K562 (cell line): ENCODE results near the gene UBE2I. TPM values are rescaled to one million over a fixed set of nuclear protein-coding genes. Genes with fewer than 3 reads are reported as not detected.

Experiments used
- ATF7 ChIP-seq: fragments of 450-650 bp; IDR thresholded peaks from 2 replicates; pipeline ENCODE4 v1.7.1; 2014; ENCODE audit warnings: mild to moderate bottlenecking, moderate library complexity
- CREB1 ChIP-seq, 2 experiments: sonication (generic) in 1 of 2; formaldehyde crosslinking in 1 of 2; IDR thresholded peaks; 2 replicates each; pipeline versions ENCODE4 v1.6.1 to v1.8.0; 2012 to 2022; ENCODE audit warnings: inconsistent platforms in 1 of 2, mild to moderate bottlenecking in 1 of 2, missing genetic modification reagents in 1 of 2, moderate library complexity in 1 of 2
- CTBP1 ChIP-seq: fragments of 450-650 bp; IDR thresholded peaks from 2 replicates; pipeline ENCODE4 v1.6.1; 2016; ENCODE audit warnings: borderline replicate concordance
- ELK1 ChIP-seq: sonication (generic); formaldehyde crosslinking; IDR thresholded peaks from 2 replicates; pipeline ENCODE4 v1.8.1; 2022; ENCODE audit warnings: missing genetic modification reagents
- MAFK ChIP-seq: IDR thresholded peaks from 2 replicates; pipeline ENCODE4 v1.6.1; 2011; ENCODE audit warnings: low read length, improper control_type of control experiment
- NKRF ChIP-seq: fragments of 450-650 bp; IDR thresholded peaks from 2 replicates; pipeline ENCODE4 v1.6.1; 2016; ENCODE audit warnings: borderline replicate concordance
- SIN3B ChIP-seq: fragments of 450-650 bp; IDR thresholded peaks from 2 replicates; pipeline ENCODE4 v1.6.1; 2017; ENCODE audit warnings: low read depth, mild to moderate bottlenecking, moderate library complexity
- SP1 ChIP-seq: sonication (generic); formaldehyde crosslinking; IDR thresholded peaks from 2 replicates; pipeline ENCODE4 v1.8.1; 2022; ENCODE audit warnings: mild to moderate bottlenecking, missing genetic modification reagents
- TAF1 ChIP-seq: IDR thresholded peaks from 2 replicates; pipeline ENCODE4 v1.6.1; 2011; ENCODE audit warnings: mild to moderate bottlenecking, low read length, moderate library complexity; ENCODE audit not compliant: insufficient read depth, control insufficient read depth, severe bottlenecking; ENCODE audit errors: extremely low read depth
- U2AF2 ChIP-seq: fragments of 200-400 bp; formaldehyde crosslinking; optimal IDR thresholded peaks from 2 replicates; pipeline ENCODE3; 2017; ENCODE audit warnings: low read depth, mild to moderate bottlenecking, low read length
- ZBTB12 ChIP-seq: fragments of 250-450 bp; sonication (Bioruptor Pico); IDR thresholded peaks from 2 replicates; pipeline ENCODE4 v1.4.0; 2020
- ZC3H4 ChIP-seq: sonication (generic); formaldehyde crosslinking; IDR thresholded peaks from 2 replicates; pipeline ENCODE4 v1.9.0; 2021; ENCODE audit warnings: missing genetic modification reagents, borderline replicate concordance
- ZMIZ1 ChIP-seq, 2 experiments: fragments of 150-350 bp in 1 of 2; IDR thresholded peaks; 2 replicates each; pipeline ENCODE4 v1.6.1; 2012 to 2016; ENCODE audit warnings: low read depth in 2 of 2, low read length in 2 of 2, mild to moderate bottlenecking in 1 of 2, moderate library complexity in 1 of 2
- ZNF121 ChIP-seq: sonication (generic); formaldehyde crosslinking; conservative IDR thresholded peaks from 2 replicates; pipeline ENCODE4 v1.8.0; 2022; ENCODE audit warnings: missing genetic modification reagents
- ZNF140 ChIP-seq: fragments of 250-450 bp; sonication (Bioruptor Pico); IDR thresholded peaks from 2 replicates; pipeline ENCODE4 v1.8.0; 2021; ENCODE audit warnings: moderate library complexity, mild to moderate bottlenecking, inconsistent platforms
- ZNF445 ChIP-seq: fragments of 250-450 bp; sonication (Bioruptor Pico); IDR thresholded peaks from 2 replicates; pipeline ENCODE4 v1.4.0; 2020; ENCODE audit warnings: low read depth, mild to moderate bottlenecking, moderate library complexity
- polyA plus RNA-seq, 8 experiments: library from polyadenylated mRNA; depleted of rRNA in 4 of 8; stranded (reverse) in 5 of 8; unstranded in 3 of 8; fragments of >200 nt; fragmentation: Nextera tagmentation in 2 of 8; fragmentation: Illumina TruSeq in 1 of 8; extraction: Ambion mirVana in 2 of 8; extraction: Trizol in 1 of 8; gene quantifications; 2 replicates each; pipeline versions ENCODE4 v1.2.1 to v1.2.3, GENCODE V29; 2011 to 2014; ENCODE audit warnings: inconsistent platforms in 1 of 8, missing spikeins in 1 of 8
- total RNA-seq, 7 experiments: library from RNA; depleted of rRNA in 6 of 7; stranded (reverse); fragments of >200 nt in 6 of 7; fragmentation: Illumina TruSeq in 2 of 7; extraction: Trizol in 2 of 7; gene quantifications; 2 replicates each; pipeline versions ENCODE4 v1.2.1 to v1.2.3, GENCODE V29; 2011 to 2021; ENCODE audit warnings: low replicate concordance in 1 of 7
- TF ChIP-seq, protein P1 (sequence below): fragments of 250-450 bp; sonication (Bioruptor Pico); IDR thresholded peaks from 2 replicates; pipeline ENCODE4 v1.8.0; 2022; ENCODE audit warnings: moderate library complexity, mild to moderate bottlenecking, inconsistent platforms

UBE2I gene
- total and polyA plus RNA-seq, 9 of the 15 experiments (the other 6 are each of a cell fraction or from before 2014, with no cell fraction given), result 36.6 to 254 (median 104) TPM

GRCh38 chr16:1342526-1343427 lies 33.3 kb downstream of the UBE2I start (continued):
- TF ChIP-seq ZNF445 (CRISPR knock-in tag) (no peak), SIN3B (no peak), MAFK (peak; percentile 27; the same call in 1 of the 2 replicates), ATF7 (peak; percentile 47; the same call in 1 of the 2 replicates), TAF1 (no peak), ZNF140 (CRISPR knock-in tag) (no peak), ELK1 (CRISPR knock-in tag) (no peak), NKRF (peak; percentile 27; the same call in 1 of the 2 replicates), ZBTB12 (CRISPR knock-in tag) (no peak), U2AF2 (no peak), CREB1 (IDR thresholded peaks at IDR 0.05) (peak; percentile 48; the same call in 1 of the 2 replicates), CREB1 (CRISPR knock-in tag; IDR thresholded peaks at IDR 0.05) (peak; percentile 40; the same call in 1 of the 2 replicates), CTBP1 (0 out of 2 replicates have a peak, but pooled peaks have one; percentile 14), SP1 (CRISPR knock-in tag) (peak; percentile 100), ZNF121 (CRISPR knock-in tag) (no peak), ZMIZ1 (IDR thresholded peaks at IDR 0.05; ENCODE audit: low read depth in 2 of 2, low read length in 2 of 2) (no peak), ZC3H4 (CRISPR knock-in tag) (no peak)
- TF ChIP-seq, protein P1, sequence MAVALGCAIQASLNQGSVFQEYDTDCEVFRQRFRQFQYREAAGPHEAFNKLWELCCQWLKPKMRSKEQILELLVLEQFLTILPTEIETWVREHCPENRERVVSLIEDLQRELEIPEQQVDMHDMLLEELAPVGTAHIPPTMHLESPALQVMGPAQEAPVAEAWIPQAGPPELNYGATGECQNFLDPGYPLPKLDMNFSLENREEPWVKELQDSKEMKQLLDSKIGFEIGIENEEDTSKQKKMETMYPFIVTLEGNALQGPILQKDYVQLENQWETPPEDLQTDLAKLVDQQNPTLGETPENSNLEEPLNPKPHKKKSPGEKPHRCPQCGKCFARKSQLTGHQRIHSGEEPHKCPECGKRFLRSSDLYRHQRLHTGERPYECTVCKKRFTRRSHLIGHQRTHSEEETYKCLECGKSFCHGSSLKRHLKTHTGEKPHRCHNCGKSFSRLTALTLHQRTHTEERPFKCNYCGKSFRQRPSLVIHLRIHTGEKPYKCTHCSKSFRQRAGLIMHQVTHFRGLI (CRISPR knock-in tag), result no peak
